Dedifferentiated amniotic fluid mesenchymal stem cell (primary cell): ENCODE measurements around the gene DGKI.

Experiments
- DNase-seq: peaks from one replicate; pipeline ENCODE4 v3.0.0-alpha.2; 2016; ENCODE audit errors: extremely low spot score

Gene DGKI

GRCh38 chr7:137689761-137690160 lies 157.0 kb downstream of the DGKI start:
- no peak for DNase-seq

GRCh38 chr7:137687556-137688265 lies 159.1 kb downstream of the DGKI start:
- DNase-seq = peak; percentile 72

DNA sequence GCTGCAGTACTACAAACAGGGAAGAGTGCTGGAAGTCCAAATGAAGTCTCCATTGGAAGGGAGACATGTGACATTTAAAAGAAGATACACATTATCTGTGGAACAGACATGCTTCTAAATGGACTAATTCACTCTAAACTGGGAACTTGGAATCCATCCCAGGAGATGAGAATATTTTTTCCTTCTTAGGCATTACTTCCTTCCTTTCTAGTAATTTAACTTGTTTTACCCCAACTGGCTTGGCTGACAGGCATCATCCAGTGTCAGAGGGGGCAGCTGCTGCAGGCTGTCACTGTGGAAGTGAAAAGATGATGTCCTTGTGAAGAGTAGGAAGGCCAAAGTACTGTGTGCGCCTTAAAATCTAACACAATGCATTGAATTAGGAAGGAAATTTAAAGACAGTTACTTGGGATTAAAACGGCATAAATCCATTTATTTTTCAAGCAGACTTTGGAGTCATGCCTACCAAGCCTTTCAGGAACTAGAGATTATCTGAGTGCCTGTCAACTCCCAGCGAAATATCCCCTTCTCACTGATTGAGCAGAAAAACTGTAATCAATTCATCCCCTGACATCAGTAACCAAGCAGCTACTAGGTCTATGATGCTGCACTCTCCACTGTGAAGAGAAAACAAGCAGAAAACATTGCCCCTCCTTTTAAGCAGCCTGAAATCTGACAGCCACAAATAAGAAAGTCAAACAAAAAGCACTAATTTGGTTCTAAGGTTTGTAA lies 161.2 kb downstream of the DGKI start:
- DNase-seq = no peak

GRCh38 chr7:137684776-137685175 lies 162.0 kb downstream of the DGKI start:
- DNase-seq = no peak

DNA sequence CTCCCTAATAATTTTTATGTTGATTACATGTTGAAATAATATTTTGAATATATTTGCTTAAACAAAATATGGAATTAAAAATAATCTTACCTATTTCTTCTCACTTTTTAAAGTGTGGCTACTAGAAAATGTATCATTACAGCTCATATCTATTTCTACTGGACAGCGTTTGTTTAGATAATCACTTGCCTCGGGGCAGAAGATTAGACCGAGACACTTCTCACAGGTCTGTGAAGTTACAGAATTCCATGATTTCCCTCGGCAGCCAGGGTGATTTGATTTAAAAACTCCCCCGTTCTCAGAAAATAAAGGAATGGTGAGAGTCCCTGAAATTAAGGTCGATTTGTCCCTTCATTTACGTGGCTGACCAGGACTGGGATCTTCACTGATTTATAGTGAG lies 162.5 kb downstream of the DGKI start:
- DNase-seq = no peak

DNA sequence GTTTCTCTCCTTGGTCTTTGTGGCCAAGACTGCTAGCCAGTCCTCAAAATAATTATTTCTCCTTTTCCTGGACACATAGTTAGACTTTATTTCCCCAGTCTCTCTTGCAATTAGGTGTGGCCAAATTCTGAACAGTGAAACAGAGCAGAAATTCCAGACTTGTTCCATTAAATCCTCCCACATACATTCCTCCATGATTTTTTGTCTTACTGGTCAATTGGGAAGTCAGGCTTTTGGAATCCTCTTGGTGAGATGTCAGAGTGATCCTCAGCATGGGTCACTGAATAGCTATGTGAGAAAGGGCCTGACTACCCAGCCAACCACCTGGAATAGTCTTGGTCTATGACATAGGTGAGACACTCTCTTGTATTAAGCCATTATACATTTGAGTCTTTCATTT lies 164.2 kb downstream of the DGKI start:
- peak; percentile 75 for DNase-seq

- peak; percentile 77 for DNase-seq
Measured at GRCh38 chr7:137681657-137682562, 164.9 kb downstream of the DGKI start.

GRCh38 chr7:137674551-137675409 lies 172.0 kb downstream of the DGKI start:
- DNase-seq = no peak

DNA sequence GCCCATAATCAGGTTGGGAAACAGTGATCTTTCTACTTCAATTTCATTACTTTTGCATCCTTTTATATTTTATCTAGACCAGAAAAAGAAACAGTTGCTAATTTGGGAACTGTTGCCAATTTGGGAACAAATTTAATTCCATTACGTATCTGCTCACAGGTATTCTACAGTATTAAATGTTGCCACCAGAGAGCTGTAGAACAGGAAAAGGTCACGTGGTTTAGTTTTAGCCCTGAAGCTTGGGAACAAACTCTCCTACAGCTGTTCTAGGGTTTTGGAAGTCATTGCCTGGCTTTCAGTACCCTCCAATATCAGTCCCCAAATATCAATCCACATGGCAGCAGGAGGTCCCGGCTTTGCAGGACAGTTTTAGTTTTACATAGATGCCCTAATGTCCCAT lies 172.7 kb downstream of the DGKI start:
- no peak for DNase-seq

GRCh38 chr7:137671920-137672319 lies 174.9 kb downstream of the DGKI start:
- DNase-seq = no peak

DNA sequence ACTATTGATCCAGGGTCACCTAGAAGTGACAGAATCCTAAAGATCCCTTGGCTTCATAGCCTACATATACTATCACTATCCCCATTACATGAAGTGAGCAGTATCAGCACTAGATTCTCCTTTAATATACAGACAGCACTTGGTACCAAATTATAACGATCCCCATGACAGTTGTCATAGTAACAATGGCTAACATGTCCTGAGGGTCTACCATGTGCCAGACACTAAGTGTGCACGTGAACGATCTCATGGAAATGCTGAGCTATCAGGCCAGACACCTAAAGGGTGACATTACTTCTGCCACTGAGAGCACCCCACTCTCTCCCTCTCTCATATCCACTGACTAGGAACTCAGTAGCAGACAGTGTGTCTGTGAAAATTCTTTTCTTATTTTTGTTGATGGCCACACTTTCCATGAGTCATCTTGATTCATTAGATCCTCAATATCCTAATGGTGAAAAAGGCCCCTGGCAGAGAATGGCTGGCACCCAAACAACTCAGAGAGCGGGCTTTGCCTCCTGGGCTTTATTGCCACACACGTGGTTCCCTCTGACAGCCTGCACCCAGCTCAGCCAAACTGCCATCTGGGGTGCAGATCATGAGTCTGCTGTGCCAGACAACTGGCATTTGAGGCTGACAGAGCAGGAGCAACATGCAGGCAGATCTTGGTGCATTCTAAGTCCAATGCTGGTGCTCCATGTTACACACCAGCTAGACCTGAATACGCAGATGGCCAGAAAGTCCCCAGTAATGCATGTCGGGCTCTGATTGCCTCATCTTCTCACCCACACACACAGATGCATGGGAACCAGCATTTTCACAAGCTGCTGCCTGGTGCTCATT lies 176.3 kb downstream of the DGKI start:
- DNase-seq = no peak

GRCh38 chr7:137669706-137670105 lies 177.1 kb downstream of the DGKI start:
- peak; percentile 29 for DNase-seq

DNA sequence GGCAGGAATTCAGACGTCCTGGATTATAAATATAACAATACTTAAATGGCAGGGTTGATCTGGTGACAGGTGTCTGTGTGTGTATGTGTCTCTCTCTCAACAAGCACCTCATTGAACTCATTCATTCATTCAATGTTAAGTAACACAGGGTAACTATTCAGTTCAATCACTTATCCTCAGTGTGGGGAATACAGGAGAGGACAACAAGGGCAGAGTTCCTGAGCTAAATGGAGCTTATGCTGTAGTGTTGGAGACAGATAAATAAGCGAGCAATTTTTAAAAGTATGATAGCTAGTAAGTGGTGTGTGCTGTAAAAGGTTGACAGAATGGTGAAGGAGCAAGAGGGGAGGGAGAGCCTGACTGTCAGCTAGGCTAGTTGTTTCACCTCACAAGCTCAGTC lies 178.4 kb downstream of the DGKI start:
- no peak for DNase-seq

DNA sequence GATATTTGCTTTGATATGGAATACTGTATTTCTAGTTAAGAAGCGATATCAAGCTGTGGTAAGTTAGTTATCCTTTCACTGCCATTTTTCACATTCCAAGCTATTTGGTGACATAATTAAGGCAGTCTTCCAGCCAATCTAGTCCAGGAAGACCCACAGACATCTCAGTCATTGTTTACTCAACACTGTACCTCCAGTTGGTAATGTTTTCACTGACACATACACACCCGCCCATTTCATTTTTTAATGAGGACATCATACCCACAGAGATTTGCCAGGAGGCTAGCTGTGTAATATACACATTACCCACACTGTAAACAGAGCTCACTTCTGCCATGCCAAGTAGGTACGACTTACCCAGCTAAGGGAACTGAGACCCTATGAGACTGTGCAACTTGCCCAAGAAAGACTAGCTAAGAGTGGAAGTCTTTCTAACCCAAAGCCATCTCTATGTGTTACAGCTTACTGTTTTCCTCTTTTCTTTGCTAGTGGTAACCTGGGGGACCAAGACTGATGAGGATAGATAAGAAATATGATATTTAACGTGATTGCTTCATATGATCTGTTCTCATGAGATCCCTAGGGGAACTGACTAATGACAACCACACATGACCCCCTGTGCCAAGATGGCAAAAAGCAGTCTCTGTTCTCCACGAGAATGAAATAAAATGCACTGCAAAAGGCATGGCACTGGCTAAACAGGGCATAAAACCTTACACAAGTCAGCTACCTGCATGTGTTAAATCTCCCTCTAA lies 179.0 kb downstream of the DGKI start:
- peak; percentile 91 for DNase-seq

DNA sequence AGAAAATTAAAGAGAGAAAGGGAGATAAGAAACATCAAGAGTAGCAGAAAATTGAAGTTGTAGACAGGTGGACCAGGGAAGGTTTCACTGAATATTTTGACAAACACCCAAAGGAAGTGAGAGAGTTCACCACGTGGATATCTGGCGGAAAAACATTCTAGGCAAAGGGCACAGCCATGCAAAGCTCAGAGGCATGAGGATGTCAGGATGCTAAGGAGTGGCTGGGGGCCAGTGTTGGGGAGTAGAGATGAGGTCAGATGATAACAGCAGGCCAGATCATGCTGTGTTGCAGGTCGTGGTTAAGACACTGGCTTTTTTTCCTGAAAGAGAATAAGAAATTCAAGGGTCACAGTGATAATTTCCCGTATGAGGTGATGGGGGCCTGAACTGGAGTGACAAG lies 181.9 kb downstream of the DGKI start:
- no peak for DNase-seq

GRCh38 chr7:137661634-137662033 lies 185.1 kb downstream of the DGKI start:
- no peak for DNase-seq

GRCh38 chr7:137658190-137658900 lies 188.4 kb downstream of the DGKI start:
- no peak for DNase-seq

GRCh38 chr7:137657476-137658189 lies 189.1 kb downstream of the DGKI start:
- DNase-seq = no peak

DNA sequence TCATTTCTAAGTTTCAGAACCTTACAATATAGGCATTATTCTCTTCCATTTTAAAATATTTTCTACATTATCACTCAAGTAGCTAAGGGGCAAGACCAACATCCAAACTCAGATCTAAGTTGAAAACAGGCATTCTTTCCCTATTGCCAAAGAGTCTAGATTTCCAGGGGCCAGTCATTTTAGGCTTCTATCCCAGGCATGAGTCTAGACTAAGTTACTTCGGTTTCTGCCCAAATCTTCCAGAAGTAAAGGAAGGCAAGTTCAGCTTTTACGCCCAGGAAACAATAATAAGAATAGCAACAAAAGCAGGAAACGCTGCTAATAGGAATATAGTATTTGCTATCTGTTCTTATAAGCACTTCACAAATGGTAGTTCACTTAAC lies 189.9 kb downstream of the DGKI start:
- no peak for DNase-seq
